ENCODE results near the gene PTPRG.

- TF ChIP-seq, protein P1, sequence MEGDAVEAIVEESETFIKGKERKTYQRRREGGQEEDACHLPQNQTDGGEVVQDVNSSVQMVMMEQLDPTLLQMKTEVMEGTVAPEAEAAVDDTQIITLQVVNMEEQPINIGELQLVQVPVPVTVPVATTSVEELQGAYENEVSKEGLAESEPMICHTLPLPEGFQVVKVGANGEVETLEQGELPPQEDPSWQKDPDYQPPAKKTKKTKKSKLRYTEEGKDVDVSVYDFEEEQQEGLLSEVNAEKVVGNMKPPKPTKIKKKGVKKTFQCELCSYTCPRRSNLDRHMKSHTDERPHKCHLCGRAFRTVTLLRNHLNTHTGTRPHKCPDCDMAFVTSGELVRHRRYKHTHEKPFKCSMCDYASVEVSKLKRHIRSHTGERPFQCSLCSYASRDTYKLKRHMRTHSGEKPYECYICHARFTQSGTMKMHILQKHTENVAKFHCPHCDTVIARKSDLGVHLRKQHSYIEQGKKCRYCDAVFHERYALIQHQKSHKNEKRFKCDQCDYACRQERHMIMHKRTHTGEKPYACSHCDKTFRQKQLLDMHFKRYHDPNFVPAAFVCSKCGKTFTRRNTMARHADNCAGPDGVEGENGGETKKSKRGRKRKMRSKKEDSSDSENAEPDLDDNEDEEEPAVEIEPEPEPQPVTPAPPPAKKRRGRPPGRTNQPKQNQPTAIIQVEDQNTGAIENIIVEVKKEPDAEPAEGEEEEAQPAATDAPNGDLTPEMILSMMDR (conservative IDR thresholded peaks at IDR 0.05): no peak
- TF ChIP-seq ZFX (IDR thresholded peaks at IDR 0.05): no peak
Observed at GRCh38 chr3:62168356-62168755, 607.0 kb downstream of the PTPRG start.
